Fibroblast of the aortic adventitia (primary cell): ENCODE measurements around the gene SAP30L. TPM values are rescaled to one million over a fixed set of nuclear protein-coding genes. Genes with fewer than 3 reads are reported as not detected.

Source experiments
- DNase-seq: peaks from one replicate; pipeline ENCODE4 v3.0.0-alpha.2; 2010; ENCODE audit warnings: low read depth
- H3K4me3 ChIP-seq: 2 replicates; pipeline ENCODE4 v1.5.1; 2011; ENCODE audit warnings: low read depth, mild to moderate bottlenecking, control low read depth, low read length, moderate library complexity
- total RNA-seq: library from RNA; depleted of rRNA; stranded (reverse); fragments of >200 nt; gene quantifications from 2 replicates; pipeline ENCODE4 v1.2.3, GENCODE V29; 2012; ENCODE audit warnings: low replicate concordance
- TF ChIP-seq, protein P1 (sequence below): IDR thresholded peaks from 2 replicates; pipeline ENCODE4 v1.5.1; 2011; ENCODE audit warnings: mild to moderate bottlenecking, low read length, control low read depth, inconsistent platforms; ENCODE audit not compliant: insufficient read depth

Gene SAP30L
- total RNA-seq, 1 donor: 30.3 TPM

DNA sequence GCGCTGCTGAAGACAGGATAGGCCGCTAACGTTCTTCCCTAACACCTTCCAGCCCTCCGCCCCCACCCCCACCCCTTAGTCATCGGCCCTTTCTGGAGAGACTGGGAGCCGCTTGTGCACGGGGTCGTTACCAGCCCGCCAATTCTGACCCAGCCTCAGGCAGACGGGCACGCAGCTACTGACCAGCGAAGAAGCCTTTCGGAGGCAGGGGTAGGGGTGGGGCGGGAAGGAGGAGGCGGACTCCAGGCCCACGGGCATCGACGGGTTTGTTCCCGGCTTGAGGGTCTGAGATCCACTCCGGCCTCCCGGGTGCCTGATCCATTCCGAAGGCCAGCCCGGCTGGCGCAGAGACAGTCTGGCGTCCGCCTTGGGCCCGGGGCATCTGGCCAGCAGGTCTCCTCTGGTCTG, 33.0 kb downstream of the SAP30L start:
- TF ChIP-seq, protein P1, sequence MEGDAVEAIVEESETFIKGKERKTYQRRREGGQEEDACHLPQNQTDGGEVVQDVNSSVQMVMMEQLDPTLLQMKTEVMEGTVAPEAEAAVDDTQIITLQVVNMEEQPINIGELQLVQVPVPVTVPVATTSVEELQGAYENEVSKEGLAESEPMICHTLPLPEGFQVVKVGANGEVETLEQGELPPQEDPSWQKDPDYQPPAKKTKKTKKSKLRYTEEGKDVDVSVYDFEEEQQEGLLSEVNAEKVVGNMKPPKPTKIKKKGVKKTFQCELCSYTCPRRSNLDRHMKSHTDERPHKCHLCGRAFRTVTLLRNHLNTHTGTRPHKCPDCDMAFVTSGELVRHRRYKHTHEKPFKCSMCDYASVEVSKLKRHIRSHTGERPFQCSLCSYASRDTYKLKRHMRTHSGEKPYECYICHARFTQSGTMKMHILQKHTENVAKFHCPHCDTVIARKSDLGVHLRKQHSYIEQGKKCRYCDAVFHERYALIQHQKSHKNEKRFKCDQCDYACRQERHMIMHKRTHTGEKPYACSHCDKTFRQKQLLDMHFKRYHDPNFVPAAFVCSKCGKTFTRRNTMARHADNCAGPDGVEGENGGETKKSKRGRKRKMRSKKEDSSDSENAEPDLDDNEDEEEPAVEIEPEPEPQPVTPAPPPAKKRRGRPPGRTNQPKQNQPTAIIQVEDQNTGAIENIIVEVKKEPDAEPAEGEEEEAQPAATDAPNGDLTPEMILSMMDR: no peak
- H3K4me3 ChIP-seq: no peak overlapping the region

DNA sequence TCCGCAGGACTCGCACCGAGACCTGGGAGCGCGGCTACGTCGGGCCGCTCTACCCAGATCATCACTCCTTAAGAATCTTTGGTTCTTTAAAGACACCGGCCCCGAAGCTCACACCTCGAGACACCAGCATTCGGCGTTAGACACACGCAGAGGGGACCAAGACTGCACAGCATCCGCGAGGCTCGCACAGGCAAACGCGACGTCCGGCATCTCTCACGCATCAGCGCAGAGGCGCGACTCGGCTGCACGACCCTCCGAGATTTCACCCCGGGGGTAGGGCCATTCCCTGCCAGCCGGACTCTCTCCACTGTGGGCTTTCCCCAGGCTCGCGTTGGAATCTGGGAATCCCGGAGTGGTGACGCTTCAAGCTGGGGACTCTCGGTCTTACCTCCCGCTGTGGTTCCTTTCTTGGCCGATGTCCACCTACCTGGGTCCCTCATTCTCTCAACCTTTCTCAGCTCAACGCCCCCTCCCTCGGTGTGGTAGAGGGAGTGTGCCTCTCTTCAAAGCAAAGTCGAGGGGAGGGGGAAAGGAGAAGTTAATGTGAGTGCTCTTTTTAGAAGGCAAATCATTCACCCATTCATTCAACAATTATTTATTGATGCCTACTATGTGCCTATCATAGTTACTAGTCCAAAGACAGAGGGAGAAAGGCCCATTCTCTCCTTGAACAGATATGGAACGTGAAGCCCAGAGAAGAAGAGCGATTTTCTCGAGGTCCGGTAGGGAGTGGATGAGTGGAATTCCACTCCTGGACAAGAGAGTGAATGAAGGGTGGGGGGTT, 33.6 kb downstream of the SAP30L start:
- no peak overlapping the region for H3K4me3 ChIP-seq
- TF ChIP-seq, protein P1: no peak
- no peak for DNase-seq

More for the DNA sequence above, 33.0 kb downstream of the SAP30L start:
- DNase-seq: no peak

DNA sequence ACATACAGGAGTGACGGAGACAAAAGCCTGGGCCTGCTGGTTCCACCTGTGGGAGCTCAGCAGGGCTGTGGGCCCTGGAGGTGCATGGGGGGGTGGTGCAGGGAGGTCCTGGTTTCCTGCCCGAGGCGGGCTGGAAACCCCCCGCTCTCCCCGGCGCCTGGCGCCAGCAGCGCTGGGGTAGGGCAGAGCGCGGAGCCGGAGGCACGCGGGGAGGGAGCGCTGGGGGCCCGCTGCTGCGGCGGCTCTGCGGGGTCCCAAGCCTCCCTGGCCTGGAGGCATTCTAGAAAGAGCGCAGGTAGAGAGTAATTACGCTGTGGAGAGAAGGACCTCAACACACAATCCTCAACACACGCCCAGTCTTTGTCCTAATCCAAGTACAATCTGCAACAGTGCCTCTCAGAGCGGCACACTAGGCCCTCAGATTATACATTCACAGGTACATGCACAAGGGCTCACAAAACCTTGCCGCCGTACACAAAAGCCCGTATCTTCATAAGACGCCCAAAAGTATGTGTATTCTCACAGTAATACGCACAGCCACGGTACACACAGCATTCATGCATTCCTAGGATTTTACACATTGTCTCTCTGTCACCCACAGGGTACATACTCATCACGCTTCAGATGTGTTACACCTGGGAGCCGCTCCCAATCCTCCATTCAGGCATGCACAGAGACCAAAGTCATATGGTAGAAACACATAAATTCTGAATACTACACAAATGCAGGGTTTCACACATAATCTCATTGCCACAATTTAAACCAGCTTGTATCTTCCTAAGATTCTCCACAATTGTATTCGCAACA, 34.4 kb downstream of the SAP30L start:
- no peak for DNase-seq
- H3K4me3 ChIP-seq: no peak overlapping the region
- TF ChIP-seq, protein P1: no peak

DNA sequence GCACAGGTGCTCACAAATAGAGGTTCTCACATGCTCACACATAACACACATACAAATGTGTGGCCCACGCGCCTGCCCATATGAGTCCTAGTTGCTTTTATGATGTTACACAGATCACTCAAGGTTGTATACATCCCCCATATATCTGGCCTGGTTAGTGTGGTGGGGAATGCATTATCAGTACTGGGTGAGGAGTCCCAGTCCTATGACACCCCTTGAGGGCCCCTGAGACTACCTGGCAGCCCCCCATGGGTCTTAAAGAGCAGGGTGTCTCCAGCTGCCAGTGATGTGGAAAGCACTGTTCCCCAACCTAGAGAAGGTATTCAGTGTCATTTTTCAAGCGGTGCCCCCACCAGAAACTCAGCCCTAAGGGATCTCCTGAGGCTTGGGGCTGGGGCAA, 35.0 kb downstream of the SAP30L start:
- H3K4me3 ChIP-seq: no peak overlapping the region
- no peak for DNase-seq
- TF ChIP-seq, protein P1: no peak

DNA sequence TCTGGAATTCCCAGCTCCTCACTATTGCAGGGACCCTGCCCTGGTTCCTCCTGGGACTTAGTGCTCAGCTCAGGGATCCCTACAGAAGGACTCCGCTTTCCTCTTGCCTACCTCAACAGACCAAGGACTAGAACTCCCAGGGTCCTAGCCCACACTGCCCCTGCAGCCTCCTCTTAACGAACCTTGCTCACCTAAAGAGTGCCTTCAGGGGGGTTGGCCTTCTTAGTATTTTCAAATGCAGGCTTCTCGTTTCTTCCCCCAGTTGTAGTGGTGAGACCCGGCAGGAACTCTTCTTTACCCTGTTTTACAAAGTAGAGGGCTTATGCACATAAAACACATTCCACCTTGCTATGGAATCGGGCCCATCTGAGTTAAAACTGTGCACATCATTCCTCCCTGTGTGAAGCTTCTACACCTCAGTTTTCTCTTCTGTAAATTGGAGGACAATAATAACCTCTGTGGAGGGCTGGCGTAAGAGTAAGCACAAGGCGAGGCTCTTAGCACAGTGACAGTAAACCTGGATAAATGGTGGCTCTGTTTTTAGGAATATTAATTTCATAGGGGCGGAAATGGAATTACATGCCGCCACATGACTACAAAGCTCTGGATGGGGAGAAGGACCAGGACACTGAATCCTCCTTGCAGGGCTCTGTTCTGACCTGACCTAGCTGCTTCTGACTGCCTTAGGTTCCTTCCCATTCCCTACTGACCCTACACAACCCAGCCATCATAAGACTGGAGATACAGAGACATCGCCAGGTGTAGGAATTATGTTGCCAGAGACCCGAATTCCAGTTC, 36.0 kb downstream of the SAP30L start:
- TF ChIP-seq, protein P1: no peak
- H3K4me3 ChIP-seq: no peak overlapping the region
- DNase-seq: no peak
